HG03558 (cell line): ENCODE data around the gene ANKS4B.
"Not testable (repeated sequence)": the region's sequence is repeated elsewhere in the genome, so short reads cannot be mapped to it uniquely, and the experiment has no call there.

Experiments
- ATAC-seq: cut with Tn5 transposase; IDR thresholded peaks from one replicate; pipeline ENCODE4 v1.9.1; 2021; ENCODE audit warnings: moderate number of reproducible peaks; ENCODE audit not compliant: unreplicated experiment; ENCODE audit errors: extremely low read depth

Gene ANKS4B

GRCh38 chr16:21214086-21214485, 19.4 kb upstream of the ANKS4B start:
- ATAC-seq, result no peak

DNA sequence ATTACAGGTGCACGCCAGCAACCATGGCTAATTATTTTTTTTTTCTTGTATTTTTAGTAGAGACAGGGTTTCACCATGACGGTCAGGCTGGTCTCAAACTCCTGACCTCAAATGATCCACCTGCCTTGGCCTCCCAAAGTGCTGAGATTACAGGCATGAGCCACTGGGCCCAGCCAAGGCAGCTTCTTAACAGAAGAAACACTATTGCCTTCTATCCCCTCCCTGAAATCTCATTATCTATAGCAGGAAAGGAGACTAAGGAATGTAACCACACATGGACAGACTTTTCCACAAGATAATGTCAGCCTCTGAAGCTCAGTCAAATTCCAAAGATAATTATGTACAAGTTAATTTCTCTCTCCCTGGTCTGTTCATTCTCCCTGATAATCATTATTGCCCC, 16.4 kb upstream of the ANKS4B start:
- ATAC-seq, result no peak

GRCh38 chr16:21218153-21218552, 15.3 kb upstream of the ANKS4B start:
- ATAC-seq, result no peak

GRCh38 chr16:21219551-21219950, 13.9 kb upstream of the ANKS4B start:
- ATAC-seq, result no peak

- ATAC-seq, result no peak
Observed at GRCh38 chr16:21222495-21223337, 10.8 kb upstream of the ANKS4B start.

DNA sequence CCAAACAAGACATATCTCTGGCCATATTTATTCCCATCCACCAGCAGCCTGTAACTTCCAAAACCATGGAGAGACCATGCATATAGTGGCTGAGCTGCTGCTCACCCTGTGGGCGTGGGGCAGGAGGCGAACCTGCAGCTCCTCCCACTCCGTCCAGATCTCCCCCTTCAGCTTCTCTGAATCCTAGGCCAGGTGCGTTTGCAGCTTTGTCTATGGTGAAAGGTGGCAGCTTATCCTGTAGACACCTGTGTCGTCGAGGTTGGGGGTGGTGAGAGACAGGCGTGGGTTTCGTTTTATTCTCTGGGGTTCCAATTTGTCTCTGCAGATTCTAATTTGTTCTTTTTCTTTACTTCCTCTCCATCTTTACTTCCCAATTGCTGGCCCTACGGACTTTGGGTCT, 9.7 kb upstream of the ANKS4B start:
- ATAC-seq, result no peak

DNA sequence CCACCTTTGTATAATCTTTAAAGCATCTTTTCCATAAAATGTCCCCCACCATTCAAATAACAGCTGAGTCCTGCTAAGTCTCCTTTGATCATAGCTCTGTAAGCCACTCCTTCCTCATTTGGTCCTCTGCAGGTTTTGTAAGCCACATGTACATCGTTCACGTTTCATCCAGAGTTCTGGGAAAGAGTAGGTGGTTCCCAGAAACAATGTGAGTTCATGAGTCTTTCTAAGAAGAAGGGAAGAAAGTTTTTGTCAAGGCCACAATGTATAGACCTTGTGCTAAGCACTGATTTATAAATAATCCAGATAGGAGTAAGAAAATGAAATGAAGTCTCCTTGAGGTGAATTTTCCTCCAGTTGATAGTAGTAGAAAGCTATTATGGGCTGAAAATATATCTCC, 8.7 kb upstream of the ANKS4B start:
- no peak for ATAC-seq

DNA sequence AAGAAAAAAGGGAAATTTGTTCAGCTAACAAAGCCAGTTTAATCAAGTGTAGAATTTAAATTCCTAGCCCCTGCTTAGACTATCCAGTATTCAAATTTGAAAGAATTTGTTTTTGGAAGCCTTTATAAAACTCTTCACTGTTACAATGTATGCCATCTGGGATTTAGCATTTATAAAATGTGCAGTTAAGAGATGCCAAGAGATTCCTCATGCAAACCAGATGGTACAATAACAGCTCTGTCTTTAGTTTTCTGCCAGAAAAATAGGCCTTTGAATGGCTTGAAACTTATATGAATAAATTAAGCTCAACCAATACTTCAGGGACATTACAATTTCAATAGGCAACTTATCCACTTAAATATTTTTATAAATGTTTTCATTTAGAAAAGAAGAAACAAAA, 6.8 kb upstream of the ANKS4B start:
- ATAC-seq, result no peak

DNA sequence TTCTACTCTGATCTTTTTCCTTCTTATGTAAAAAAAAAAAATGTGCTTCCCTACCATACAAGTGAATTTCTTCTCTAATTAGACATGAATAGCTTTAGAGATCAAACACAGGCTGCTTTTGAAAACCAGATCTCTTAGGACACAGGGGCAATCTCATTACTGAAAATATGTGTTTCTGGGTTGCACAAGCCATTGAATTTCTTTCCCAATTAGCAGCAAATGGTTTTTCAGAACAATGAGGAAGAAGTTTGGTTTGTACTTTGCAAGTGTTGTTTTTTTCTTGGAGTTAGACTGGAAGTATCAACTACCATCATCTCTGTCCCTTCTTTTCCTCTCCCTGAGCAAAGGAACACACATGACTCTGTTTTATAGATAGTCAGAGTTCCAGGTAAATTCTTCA, 5.6 kb upstream of the ANKS4B start:
- ATAC-seq, result no peak

DNA sequence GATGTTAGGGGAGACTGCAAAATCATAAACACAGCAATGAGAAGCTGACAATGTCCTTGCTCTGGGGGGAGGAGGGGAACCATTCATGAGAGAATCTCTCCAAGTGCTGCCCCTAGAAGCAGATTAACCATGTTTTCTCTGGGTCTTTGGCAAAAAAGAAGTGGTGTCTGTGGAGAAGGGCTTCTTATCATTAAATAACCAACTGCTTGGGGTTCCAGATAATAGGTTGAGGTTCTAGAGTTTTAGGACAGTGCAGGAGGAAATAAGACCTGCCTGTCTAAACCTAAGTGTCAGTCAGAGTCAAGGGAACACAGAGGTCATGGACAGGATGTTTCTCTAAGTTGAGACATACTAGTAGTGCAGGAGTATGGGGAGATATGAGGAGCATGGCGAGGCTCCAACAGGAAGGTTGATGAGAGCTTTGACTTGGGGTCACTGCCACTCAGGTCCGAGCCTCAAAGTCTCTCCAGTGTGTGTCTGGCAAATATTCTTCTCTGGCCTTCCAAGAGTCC, 5.1 kb upstream of the ANKS4B start:
- ATAC-seq, result no peak

GRCh38 chr16:21233045-21233520, 416 bp upstream of the ANKS4B start:
- no peak for ATAC-seq

DNA sequence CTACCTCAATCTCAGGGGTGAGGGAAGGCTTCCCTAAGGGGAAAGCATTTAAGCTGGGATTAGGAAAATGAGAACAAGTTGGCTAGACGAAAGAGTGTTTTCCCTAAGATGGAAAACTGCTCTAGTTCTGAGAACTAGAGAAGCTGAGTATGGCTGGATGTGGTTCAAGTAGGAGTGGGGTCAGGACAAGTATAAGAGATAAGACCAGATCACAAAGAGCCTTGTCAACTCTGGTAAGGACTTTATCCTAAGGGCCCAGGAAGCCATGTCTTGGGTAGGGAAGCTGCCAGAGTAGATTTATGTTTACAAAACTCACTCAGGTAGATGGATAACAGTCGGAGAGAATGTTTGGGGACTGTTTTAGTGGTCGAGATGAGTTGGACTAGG, 1.7 kb downstream of the ANKS4B start:
- ATAC-seq, result no peak

- ATAC-seq, result no peak
Observed at GRCh38 chr16:21236831-21237230, 3.3 kb downstream of the ANKS4B start.

GRCh38 chr16:21239646-21240045, 6.1 kb downstream of the ANKS4B start:
- no peak for ATAC-seq

DNA sequence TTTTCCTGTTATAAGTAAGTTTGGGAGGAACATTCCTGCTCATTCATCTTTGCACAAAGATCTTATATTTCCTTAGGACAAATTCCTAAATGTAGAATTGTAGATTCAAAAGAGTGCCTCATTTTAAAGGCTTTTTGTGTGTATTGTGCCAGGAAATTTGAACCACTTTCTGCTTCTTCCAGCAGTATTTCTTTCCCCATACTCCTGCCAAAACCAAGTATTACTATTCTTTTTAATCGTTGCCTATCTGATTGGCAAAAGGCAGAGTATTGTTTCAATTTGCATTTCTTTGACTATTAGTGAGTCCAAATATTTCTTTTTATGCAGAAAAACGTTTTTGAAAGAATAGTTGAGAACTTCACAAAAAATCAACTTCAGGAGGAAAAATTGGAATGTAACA, 9.3 kb downstream of the ANKS4B start:
- ATAC-seq, result no peak

GRCh38 chr16:21244518-21245215, 11.2 kb downstream of the ANKS4B start:
- no peak for ATAC-seq

DNA sequence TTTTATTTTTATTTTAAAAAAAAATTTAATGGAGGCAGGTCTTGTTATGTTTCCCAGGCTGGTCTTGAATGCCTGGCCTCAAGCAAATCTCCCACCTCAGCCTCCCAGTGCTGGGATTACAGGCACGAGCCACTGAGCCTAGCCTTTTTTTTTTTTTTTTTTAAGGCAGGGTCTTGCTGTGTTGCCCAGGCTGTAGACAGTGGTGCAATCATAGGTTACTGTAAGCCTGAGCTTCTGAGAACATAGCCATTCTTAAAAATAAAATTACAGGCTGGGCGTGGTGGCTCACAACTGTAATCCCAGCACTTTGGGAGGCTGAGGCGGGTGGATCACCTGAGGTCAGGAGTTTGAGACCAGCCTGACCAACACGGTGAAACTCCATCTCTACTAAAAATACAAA, 14.7 kb downstream of the ANKS4B start:
- ATAC-seq, result not testable (repeated sequence)

- no peak for ATAC-seq
Observed at GRCh38 chr16:21250072-21250923, 16.8 kb downstream of the ANKS4B start.

DNA sequence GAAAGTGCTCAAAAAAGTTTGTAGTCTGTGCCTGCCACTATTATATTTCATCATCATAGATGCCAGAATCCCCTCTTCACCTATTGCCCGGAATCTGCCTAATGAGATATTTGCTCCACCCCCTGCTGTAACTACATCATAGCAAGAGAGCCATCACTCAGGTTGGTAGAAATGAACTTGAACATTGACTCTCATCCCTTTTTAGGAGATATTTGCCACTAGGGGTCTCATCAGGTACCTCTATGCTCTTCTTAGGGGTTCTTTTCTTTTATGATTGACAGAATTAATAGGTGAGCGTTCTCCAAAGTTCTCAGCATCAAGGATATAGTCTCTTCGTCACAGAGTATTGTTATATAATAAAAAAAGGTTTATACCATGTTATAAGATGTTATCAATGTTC, 20.0 kb downstream of the ANKS4B start:
- no peak for ATAC-seq

DNA sequence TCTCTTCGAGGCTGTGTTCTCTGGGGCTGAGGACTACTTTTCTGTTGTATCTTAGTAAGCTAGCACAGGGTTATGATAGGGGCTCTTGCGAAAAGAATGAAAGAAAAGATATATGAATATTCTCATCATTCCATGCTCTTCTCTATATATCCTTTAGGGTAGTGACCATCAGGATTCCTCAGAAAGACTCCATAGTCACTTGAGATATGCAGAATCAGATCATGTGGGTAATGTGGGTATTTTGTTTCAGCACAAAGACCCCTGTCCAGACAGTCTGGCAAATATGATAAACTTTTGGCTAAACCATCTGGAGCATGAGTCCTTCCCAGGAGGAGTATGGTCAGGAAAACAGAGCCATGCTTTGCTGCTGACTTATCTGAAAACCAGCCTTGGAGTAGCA, 23.1 kb downstream of the ANKS4B start:
- ATAC-seq, result no peak

DNA sequence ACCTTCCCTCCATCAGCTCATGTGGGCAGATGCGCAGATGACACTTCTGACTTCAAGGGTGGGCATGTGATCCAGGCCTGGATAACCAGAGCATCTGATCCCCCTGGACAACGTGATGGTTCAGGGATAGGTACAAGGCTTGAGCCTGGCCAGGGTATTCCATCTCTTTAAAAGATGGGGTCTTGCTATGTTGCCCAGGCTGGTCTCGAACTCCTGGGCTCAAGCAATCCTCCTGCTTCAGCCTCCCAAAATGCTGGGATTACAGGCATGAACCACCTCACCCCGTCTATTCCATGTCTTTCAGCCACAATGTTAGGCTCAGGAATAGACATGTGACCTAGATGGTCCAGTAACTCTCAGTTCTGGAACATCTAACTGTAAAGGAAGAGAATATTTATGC, 23.8 kb downstream of the ANKS4B start:
- no peak for ATAC-seq
